Neuronal stem cell (in vitro differentiated cells): ENCODE measurements around the gene HINFP.
"Not testable (repeated sequence)": the region's sequence is repeated elsewhere in the genome, so short reads cannot be mapped to it uniquely, and the experiment has no call there.

ENCODE experiments used
- DNase-seq: peaks from one replicate; pipeline ENCODE4 v3.0.0-alpha.2; 2013; ENCODE audit warnings: low spot score
- H2AFZ ChIP-seq: one replicate; pipeline ENCODE4 v1.6.1; 2013; ENCODE audit warnings: mild to moderate bottlenecking, low read length, inconsistent platforms
- H2AK5ac ChIP-seq: 2 replicates; pipeline ENCODE4 v1.6.1; 2013; ENCODE audit warnings: low read depth, mild to moderate bottlenecking, inconsistent platforms, low read length, moderate library complexity, mixed read lengths
- H2BK120ac ChIP-seq: 2 replicates; pipeline ENCODE4 v1.6.1; 2013; ENCODE audit warnings: low read depth, mild to moderate bottlenecking, inconsistent platforms, low read length, moderate library complexity, mixed read lengths
- H2BK12ac ChIP-seq: one replicate; pipeline ENCODE4 v1.6.1; 2013; ENCODE audit warnings: low read length, inconsistent platforms
- H2BK15ac ChIP-seq: 2 replicates; pipeline ENCODE4 v1.6.1; 2013; ENCODE audit warnings: mild to moderate bottlenecking, low read length, inconsistent platforms, mixed read lengths
- H2BK5ac ChIP-seq: one replicate; pipeline ENCODE4 v1.6.1; 2013; ENCODE audit warnings: inconsistent platforms, mild to moderate bottlenecking, low read length, moderate library complexity
- H3K14ac ChIP-seq: one replicate; pipeline ENCODE4 v1.6.1; 2013; ENCODE audit warnings: low read length, inconsistent platforms
- H3K18ac ChIP-seq: 2 replicates; pipeline ENCODE4 v1.6.1; 2013; ENCODE audit warnings: low read length, inconsistent platforms
- H3K23ac ChIP-seq: 2 replicates; pipeline ENCODE4 v1.6.1; 2013; ENCODE audit warnings: low read depth, mild to moderate bottlenecking, mixed read lengths, low read length, inconsistent platforms; ENCODE audit not compliant: poor library complexity
- H3K27ac ChIP-seq: replicated peaks from 3 replicates; pipeline ENCODE4 v1.5.1; 2013; ENCODE audit warnings: low read length, inconsistent platforms
- H3K27me3 ChIP-seq, 3 experiments: 2 replicates each; pipeline ENCODE4 v1.6.1; 2013; ENCODE audit warnings: low read length in 3 of 3, mild to moderate bottlenecking in 2 of 3, inconsistent platforms in 1 of 3, low read depth in 1 of 3, mixed read lengths in 1 of 3, moderate library complexity in 1 of 3; ENCODE audit not compliant: control insufficient read depth in 3 of 3, insufficient read depth in 3 of 3
- H3K36me3 ChIP-seq, 2 donors: replicated peaks in 1 of 2; 2 replicates each; pipeline ENCODE4 v1.6.1; 2013; ENCODE audit warnings: low read length in 2 of 2; ENCODE audit not compliant: control insufficient read depth in 2 of 2, insufficient read depth in 2 of 2
- H3K4ac ChIP-seq: 2 replicates; pipeline ENCODE4 v1.6.1; 2013; ENCODE audit warnings: inconsistent platforms, mild to moderate bottlenecking, low read length, moderate library complexity
- H3K4me1 ChIP-seq, 2 donors: 1 replicate in 1 of 2; 2 replicates in 1 of 2; pipeline ENCODE4 v1.6.1; 2013; ENCODE audit warnings: low read length in 2 of 2, low read depth in 1 of 2; ENCODE audit not compliant: control insufficient read depth in 2 of 2, insufficient read depth in 1 of 2
- H3K4me2 ChIP-seq: one replicate; pipeline ENCODE4 v1.6.1; 2013; ENCODE audit warnings: mild to moderate bottlenecking, low read length, inconsistent platforms; ENCODE audit not compliant: insufficient read depth, poor library complexity, severe bottlenecking
- H3K4me3 ChIP-seq, 2 donors: 2 replicates each; pipeline ENCODE4 v1.5.1; 2013; ENCODE audit warnings: low read length in 2 of 2, mild to moderate bottlenecking in 2 of 2, inconsistent platforms in 1 of 2, moderate library complexity in 1 of 2
- H3K79me1 ChIP-seq: one replicate; pipeline ENCODE4 v1.6.1; 2013; ENCODE audit warnings: low read depth, mild to moderate bottlenecking, inconsistent platforms, low read length, moderate library complexity
- H3K9ac ChIP-seq: one replicate; pipeline ENCODE4 v1.6.1; 2013; ENCODE audit warnings: mild to moderate bottlenecking, low read depth, low read length, inconsistent platforms; ENCODE audit not compliant: poor library complexity
- H3K9me3 ChIP-seq, 2 donors: replicated peaks in 1 of 2; 2 replicates each; pipeline versions ENCODE3 to v1.6.1; 2013; ENCODE audit warnings: low read length in 2 of 2, mild to moderate bottlenecking in 2 of 2, inconsistent platforms in 1 of 2, low read depth in 1 of 2, mixed read lengths in 1 of 2, moderate library complexity in 1 of 2; ENCODE audit not compliant: control insufficient read depth in 2 of 2, insufficient read depth in 1 of 2
- H4K8ac ChIP-seq: one replicate; pipeline ENCODE4 v1.6.1; 2013; ENCODE audit warnings: low read depth, mild to moderate bottlenecking, inconsistent platforms, low read length, moderate library complexity
- H4K91ac ChIP-seq: one replicate; pipeline ENCODE4 v1.6.1; 2013; ENCODE audit warnings: low read length, low read depth, mild to moderate bottlenecking, inconsistent platforms; ENCODE audit not compliant: poor library complexity
- WGBS, 2 donors: extraction: QIAGEN DNeasy Blood & Tissue Kit; methylation state at CpG; one replicate each; pipeline ENCODE4 v1.1.7; 2013; ENCODE audit warnings: missing lambda C conversion rate in 2 of 2, mixed read lengths in 1 of 2; ENCODE audit not compliant: insufficient read length in 2 of 2, insufficient replicate concordance in 1 of 2; ENCODE audit errors: extremely low coverage in 2 of 2; 5-methylcytosine and 5-hydroxymethylcytosine counted together

The HINFP gene

GRCh38 chr11:119181677-119182412 is 60.5 kb downstream of the HINFP start:
- WGBS, 2 donors = 100% methylated on average over 1 of the region's 17 CpGs; no CpG with 5 or more reads in 1 of the 2 donors
- Histone ChIP-seq H3K4me2 (no peak overlapping the region), H3K9ac (no peak overlapping the region), H2BK15ac (no peak overlapping the region), H3K18ac (no peak overlapping the region), H3K27ac (no peak overlapping the region), H4K8ac (no peak overlapping the region), H3K9me3 (no peaks in the 10 kb centered on the region), H2BK12ac (no peak overlapping the region), H2BK120ac (no peak overlapping the region), H3K4me3 (peak overlapping the region in 1 of 2 donors; percentile 51), H3K27me3 (peaks cover 0 to 20% (median 0%) of the 10 kb centered on the region in 3 experiments), H3K23ac (peak overlapping the region; percentile 50), H3K4ac (no peak overlapping the region), H3K79me1 (no peaks in the 10 kb centered on the region), H2AFZ (no peak overlapping the region), H3K4me1 (peaks cover 6 to 10% of the 10 kb centered on the region in 2 donors), H3K14ac (no peak overlapping the region), H4K91ac (no peak overlapping the region), H3K36me3 (peaks cover 0 to 7% of the 10 kb centered on the region in 2 donors), H2BK5ac (no peak overlapping the region), H2AK5ac (no peak overlapping the region)
- no peak for DNase-seq

GRCh38 chr11:119184399-119184798 is 63.0 kb downstream of the HINFP start:
- not testable (repeated sequence) for H4K8ac ChIP-seq, DNase-seq, H2AK5ac ChIP-seq, H2BK120ac ChIP-seq, H2AFZ ChIP-seq, H3K18ac ChIP-seq, H3K36me3 ChIP-seq, H3K4me1 ChIP-seq, H3K4ac ChIP-seq, H2BK5ac ChIP-seq, H3K79me1 ChIP-seq, H3K23ac ChIP-seq, H2BK12ac ChIP-seq, H4K91ac ChIP-seq, H3K4me2 ChIP-seq, H2BK15ac ChIP-seq, H3K9ac ChIP-seq, H3K27ac ChIP-seq, H3K14ac ChIP-seq, H3K9me3 ChIP-seq, H3K4me3 ChIP-seq
- WGBS, 2 donors = no CpG with 5 or more reads among the region's 9 CpGs
- peaks cover 0 to 36% (median 0%) of the 10 kb centered on the region in 3 experiments for H3K27me3 ChIP-seq
